Ishikawa (cell line): Measurements from ENCODE around the gene ARFGEF3.

ENCODE experiments used
- CEBPB ChIP-seq: IDR thresholded peaks from 2 replicates; pipeline ENCODE4 v1.6.1; 2012
- CREB1 ChIP-seq: IDR thresholded peaks from 2 replicates; pipeline ENCODE4 v1.6.1; 2012; ENCODE audit warnings: low read depth
- EGR1 ChIP-seq: IDR thresholded peaks from 2 replicates; pipeline ENCODE4 v1.6.1; 2012
- EP300 ChIP-seq: IDR thresholded peaks from 2 replicates; pipeline ENCODE4 v1.6.1; 2012; ENCODE audit warnings: borderline replicate concordance
- FOXM1 ChIP-seq: IDR thresholded peaks from 2 replicates; pipeline ENCODE4 v1.6.1; 2012; ENCODE audit warnings: low read depth, borderline replicate concordance
- MAX ChIP-seq: IDR thresholded peaks from 2 replicates; pipeline ENCODE4 v1.6.1; 2012
- NFIC ChIP-seq: IDR thresholded peaks from 2 replicates; pipeline ENCODE4 v1.6.1; 2012
- RAD21 ChIP-seq: IDR thresholded peaks from 2 replicates; pipeline ENCODE4 v1.6.1; 2012; ENCODE audit warnings: low read depth
- REST ChIP-seq: IDR thresholded peaks from 2 replicates; pipeline ENCODE4 v1.6.1; 2012; ENCODE audit warnings: low read depth, mild to moderate bottlenecking
- TAF1 ChIP-seq: IDR thresholded peaks from 2 replicates; pipeline ENCODE4 v1.6.1; 2012; ENCODE audit warnings: low read depth, mild to moderate bottlenecking
- TCF12 ChIP-seq: IDR thresholded peaks from 2 replicates; pipeline ENCODE4 v1.6.1; 2012; ENCODE audit warnings: low read depth
- TEAD4 ChIP-seq: IDR thresholded peaks from 2 replicates; pipeline ENCODE4 v1.6.1; 2012

- no peak for TF ChIP-seq CREB1
- no peak for TF ChIP-seq MAX
- TF ChIP-seq TEAD4: no peak
- TF ChIP-seq RAD21: no peak
- TF ChIP-seq TAF1: no peak
- no peak for TF ChIP-seq EP300
- no peak for TF ChIP-seq REST
- TF ChIP-seq FOXM1: no peak
- no peak for TF ChIP-seq TCF12
- no peak for TF ChIP-seq NFIC
- no peak for TF ChIP-seq CEBPB
- no peak for TF ChIP-seq EGR1
Measured at GRCh38 chr6:138261116-138261780, 99.5 kb downstream of the ARFGEF3 start.
